Measurements from ENCODE around the gene DYTN.

Gene DYTN

GRCh38 chr2:206718296-206718695 is at the start of gene DYTN:
TSS of gene DYTN (minus strand) at chr2:206718396. CDS start at chr2:206718279, 117 bp downstream.
- no peak within 1 kb of the TSS for H3K9ac ChIP-seq (ENCODE audit: low read length)
- H3K27me3 ChIP-seq (ENCODE audit: control insufficient read depth, insufficient read depth, low read length): no peaks in the 10 kb centered on the region
- no peak within 1 kb of the TSS for H3K27ac ChIP-seq (ENCODE audit: low read depth, low read length)
- no peaks in the 10 kb centered on the region for H3K4me1 ChIP-seq (ENCODE audit: control insufficient read depth, insufficient read depth, low read length)
- H3K36me3 ChIP-seq (ENCODE audit: control insufficient read depth, insufficient read depth, low read length): no peaks in the 10 kb centered on the region
- H3K4me3 ChIP-seq (ENCODE audit: low read length): no peak within 1 kb of the TSS

- Histone ChIP-seq H3K9ac (ENCODE audit: low read length) (peak overlapping the region; percentile 79), H3K4me1 (ENCODE audit: control insufficient read depth, insufficient read depth, low read length) (peaks cover 3% of the 10 kb centered on the region), H3K27ac (ENCODE audit: low read depth, low read length) (peak overlapping the region; percentile 86), H3K27me3 (ENCODE audit: control insufficient read depth, insufficient read depth, low read length) (no peaks in the 10 kb centered on the region), H3K4me3 (ENCODE audit: low read length) (peak overlapping the region; percentile 72), H3K36me3 (ENCODE audit: control insufficient read depth, insufficient read depth, low read length) (peaks cover 2% of the 10 kb centered on the region)
Observed at GRCh38 chr2:206766057-206766930, 48.1 kb upstream of the DYTN start.

GRCh38 chr2:206765242-206766056 is 47.3 kb upstream of the DYTN start, which contains the start of the genes FASTKD2 and MDH1B:
TSS of gene FASTKD2 (plus strand) at chr2:206765606. CDS start at chr2:206766694, 1,088 bp downstream.
TSS of gene MDH1B (minus strand) at chr2:206765328. CDS start at chr2:206765271, 57 bp downstream.
- Histone ChIP-seq H3K4me1 (ENCODE audit: control insufficient read depth, insufficient read depth, low read length) (peaks cover 3% of the 10 kb centered on the region), H3K9ac (ENCODE audit: low read length) (peak within 1 kb of the TSS; percentile 79)

GRCh38 chr2:206764673-206765241 is 46.6 kb upstream of the DYTN start:
- Histone ChIP-seq H3K36me3 (ENCODE audit: control insufficient read depth, insufficient read depth, low read length) (no peaks in the 10 kb centered on the region), H3K4me3 (ENCODE audit: low read length) (peak overlapping the region; percentile 72), H3K4me1 (ENCODE audit: control insufficient read depth, insufficient read depth, low read length) (peaks cover 3% of the 10 kb centered on the region), H3K27ac (ENCODE audit: low read depth, low read length) (peak overlapping the region; percentile 86), H3K9ac (ENCODE audit: low read length) (peak overlapping the region; percentile 54), H3K27me3 (ENCODE audit: control insufficient read depth, insufficient read depth, low read length) (no peaks in the 10 kb centered on the region)

More at GRCh38 chr2:206765242-206766056, 47.3 kb upstream of the DYTN start, which contains the start of the genes FASTKD2 and MDH1B:
- no peaks in the 10 kb centered on the region for H3K27me3 ChIP-seq (ENCODE audit: control insufficient read depth, insufficient read depth, low read length)
- peak within 1 kb of the TSS; percentile 72 for H3K4me3 ChIP-seq (ENCODE audit: low read length)
- peak within 1 kb of the TSS; percentile 86 for H3K27ac ChIP-seq (ENCODE audit: low read depth, low read length)
- H3K36me3 ChIP-seq (ENCODE audit: control insufficient read depth, insufficient read depth, low read length): peaks cover 2% of the 10 kb centered on the region

- Histone ChIP-seq H3K27me3 (ENCODE audit: control insufficient read depth, insufficient read depth, low read length) (no peaks in the 10 kb centered on the region), H3K36me3 (ENCODE audit: control insufficient read depth, insufficient read depth, low read length) (no peaks in the 10 kb centered on the region), H3K4me1 (ENCODE audit: control insufficient read depth, insufficient read depth, low read length) (no peaks in the 10 kb centered on the region)
Observed at GRCh38 chr2:206756816-206757215, 38.6 kb upstream of the DYTN start.

GRCh38 chr2:206740800-206741199 is 22.6 kb upstream of the DYTN start:
- Histone ChIP-seq H3K36me3 (ENCODE audit: control insufficient read depth, insufficient read depth, low read length) (no peaks in the 10 kb centered on the region), H3K9ac (ENCODE audit: low read length) (no peak overlapping the region), H3K27me3 (ENCODE audit: control insufficient read depth, insufficient read depth, low read length) (no peaks in the 10 kb centered on the region), H3K4me3 (ENCODE audit: low read length) (no peak overlapping the region), H3K27ac (ENCODE audit: low read depth, low read length) (no peak overlapping the region), H3K4me1 (ENCODE audit: control insufficient read depth, insufficient read depth, low read length) (no peaks in the 10 kb centered on the region)

More at GRCh38 chr2:206756816-206757215, 38.6 kb upstream of the DYTN start:
- Histone ChIP-seq H3K27ac (ENCODE audit: low read depth, low read length) (no peak overlapping the region), H3K9ac (ENCODE audit: low read length) (no peak overlapping the region), H3K4me3 (ENCODE audit: low read length) (no peak overlapping the region)

GRCh38 chr2:206739271-206739670 is 21.1 kb upstream of the DYTN start:
- Histone ChIP-seq H3K4me1 (ENCODE audit: control insufficient read depth, insufficient read depth, low read length) (no peaks in the 10 kb centered on the region), H3K36me3 (ENCODE audit: control insufficient read depth, insufficient read depth, low read length) (no peaks in the 10 kb centered on the region), H3K27ac (ENCODE audit: low read depth, low read length) (no peak overlapping the region), H3K4me3 (ENCODE audit: low read length) (no peak overlapping the region), H3K27me3 (ENCODE audit: control insufficient read depth, insufficient read depth, low read length) (no peaks in the 10 kb centered on the region), H3K9ac (ENCODE audit: low read length) (no peak overlapping the region)

- no peak overlapping the region for H3K4me3 ChIP-seq (ENCODE audit: low read length)
- no peak overlapping the region for H3K9ac ChIP-seq (ENCODE audit: low read length)
- H3K36me3 ChIP-seq (ENCODE audit: control insufficient read depth, insufficient read depth, low read length): no peaks in the 10 kb centered on the region
- H3K27ac ChIP-seq (ENCODE audit: low read depth, low read length): no peak overlapping the region
- no peaks in the 10 kb centered on the region for H3K27me3 ChIP-seq (ENCODE audit: control insufficient read depth, insufficient read depth, low read length)
- no peaks in the 10 kb centered on the region for H3K4me1 ChIP-seq (ENCODE audit: control insufficient read depth, insufficient read depth, low read length)
Observed at GRCh38 chr2:206736935-206737334, 18.7 kb upstream of the DYTN start.

GRCh38 chr2:206733341-206733740 is 15.1 kb upstream of the DYTN start:
- Histone ChIP-seq H3K9ac (ENCODE audit: low read length) (no peak overlapping the region), H3K4me3 (ENCODE audit: low read length) (no peak overlapping the region), H3K27me3 (ENCODE audit: control insufficient read depth, insufficient read depth, low read length) (no peaks in the 10 kb centered on the region), H3K27ac (ENCODE audit: low read depth, low read length) (no peak overlapping the region), H3K36me3 (ENCODE audit: control insufficient read depth, insufficient read depth, low read length) (no peaks in the 10 kb centered on the region), H3K4me1 (ENCODE audit: control insufficient read depth, insufficient read depth, low read length) (no peaks in the 10 kb centered on the region)

GRCh38 chr2:206728277-206729199 is 10.3 kb upstream of the DYTN start:
- no peaks in the 10 kb centered on the region for H3K27me3 ChIP-seq (ENCODE audit: control insufficient read depth, insufficient read depth, low read length)
- H3K9ac ChIP-seq (ENCODE audit: low read length): no peak overlapping the region
- H3K4me3 ChIP-seq (ENCODE audit: low read length): no peak overlapping the region
- H3K27ac ChIP-seq (ENCODE audit: low read depth, low read length): no peak overlapping the region
- H3K36me3 ChIP-seq (ENCODE audit: control insufficient read depth, insufficient read depth, low read length): no peaks in the 10 kb centered on the region
- no peaks in the 10 kb centered on the region for H3K4me1 ChIP-seq (ENCODE audit: control insufficient read depth, insufficient read depth, low read length)

GRCh38 chr2:206727287-206727686 is 9.1 kb upstream of the DYTN start:
- no peak overlapping the region for H3K4me3 ChIP-seq (ENCODE audit: low read length)
- no peaks in the 10 kb centered on the region for H3K4me1 ChIP-seq (ENCODE audit: control insufficient read depth, insufficient read depth, low read length)
- H3K9ac ChIP-seq (ENCODE audit: low read length): no peak overlapping the region
- H3K36me3 ChIP-seq (ENCODE audit: control insufficient read depth, insufficient read depth, low read length): no peaks in the 10 kb centered on the region
- H3K27ac ChIP-seq (ENCODE audit: low read depth, low read length): no peak overlapping the region
- H3K27me3 ChIP-seq (ENCODE audit: control insufficient read depth, insufficient read depth, low read length): no peaks in the 10 kb centered on the region

Data from rectal smooth muscle tissue (tissue), 1 donor.